HG02759 (cell line): ENCODE measurements around the gene ATG5.
"Not testable (repeated sequence)": the region's sequence is repeated elsewhere in the genome, so short reads cannot be mapped to it uniquely, and the experiment has no call there.

Experiments
- ATAC-seq: cut with Tn5 transposase; IDR thresholded peaks from one replicate; pipeline ENCODE4 v1.9.1; 2021; ENCODE audit warnings: mild to moderate bottlenecking, moderate library complexity; ENCODE audit not compliant: unreplicated experiment

ATG5 gene

GRCh38 chr6:106259748-106260147 is 65.8 kb downstream of the ATG5 start:
- ATAC-seq, result not testable (repeated sequence)

DNA sequence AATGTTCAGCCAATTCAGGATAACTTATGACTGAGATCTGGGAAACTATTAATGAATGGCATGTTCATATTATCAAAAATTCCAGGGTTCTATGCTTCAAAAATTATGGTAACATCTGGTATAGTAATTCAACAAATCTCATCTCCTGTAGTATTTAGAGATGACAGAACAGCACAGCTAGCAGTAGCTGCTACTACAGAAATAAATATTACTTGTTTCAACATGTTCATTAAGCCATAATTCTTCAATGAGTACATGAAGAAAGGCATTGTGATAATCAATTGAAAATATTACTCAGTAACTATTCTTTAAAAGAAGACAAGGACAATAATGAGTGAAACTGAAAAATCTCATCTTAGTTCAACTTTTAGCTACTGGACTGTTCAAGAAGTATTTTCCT is 66.8 kb downstream of the ATG5 start:
- ATAC-seq, result no peak

- ATAC-seq, result no peak
These were observed 68.4 kb downstream of the ATG5 start for GRCh38 chr6:106257195-106257594.

DNA sequence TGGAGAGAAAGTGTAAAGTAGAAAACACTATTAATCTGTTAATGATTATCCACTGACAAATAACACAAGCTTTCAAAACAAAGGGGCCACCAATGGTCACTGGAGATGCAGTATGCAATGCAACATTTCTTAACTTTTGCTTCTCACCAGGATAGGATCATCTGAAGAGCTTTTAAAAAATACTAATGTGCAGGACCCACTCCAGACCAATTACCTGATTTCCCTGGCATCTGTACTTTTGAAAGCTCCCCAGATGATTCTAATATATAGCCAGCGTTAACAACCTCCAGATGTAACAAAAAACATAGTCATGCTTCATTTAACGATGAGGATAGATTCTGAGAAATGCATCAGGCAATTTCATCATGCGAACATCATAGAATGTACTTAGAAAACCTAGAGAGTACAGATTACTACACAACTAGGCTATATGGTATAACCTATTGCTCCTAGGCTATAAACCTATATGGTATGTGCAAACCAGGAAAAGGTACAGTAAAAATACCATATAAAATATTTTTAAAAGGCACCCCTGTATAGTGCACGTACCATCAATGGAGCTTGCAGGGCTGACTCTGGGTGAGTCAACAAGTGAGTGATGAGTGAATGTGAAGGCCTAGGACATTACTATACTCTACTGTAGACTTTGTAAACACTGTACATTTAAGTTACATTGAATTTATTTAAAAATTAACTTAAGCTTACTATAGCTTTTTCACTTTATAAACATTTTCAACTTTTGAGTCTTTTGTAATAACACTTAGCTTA is 69.2 kb downstream of the ATG5 start:
- ATAC-seq, result no peak

- ATAC-seq, result no peak
These were observed 70.3 kb downstream of the ATG5 start for GRCh38 chr6:106255306-106255705.

DNA sequence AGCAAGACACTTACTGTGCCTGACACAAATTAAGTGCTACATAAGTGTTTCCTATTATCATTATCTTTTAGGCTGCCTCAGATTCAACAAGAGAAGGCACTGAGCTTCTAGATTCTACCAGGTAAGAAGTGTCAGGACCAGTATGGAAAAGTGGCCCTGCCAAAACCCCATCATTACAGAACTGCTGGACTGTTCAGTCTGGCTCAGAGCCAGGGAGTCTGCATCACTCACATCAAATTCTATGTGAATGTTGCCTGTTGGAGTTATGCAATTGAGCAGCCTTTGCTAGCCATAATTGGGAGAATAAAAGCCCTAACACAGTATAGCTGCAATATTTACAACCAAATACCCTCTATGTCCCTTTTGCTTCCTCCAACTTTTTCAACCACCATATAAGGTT is 70.9 kb downstream of the ATG5 start:
- ATAC-seq, result no peak

DNA sequence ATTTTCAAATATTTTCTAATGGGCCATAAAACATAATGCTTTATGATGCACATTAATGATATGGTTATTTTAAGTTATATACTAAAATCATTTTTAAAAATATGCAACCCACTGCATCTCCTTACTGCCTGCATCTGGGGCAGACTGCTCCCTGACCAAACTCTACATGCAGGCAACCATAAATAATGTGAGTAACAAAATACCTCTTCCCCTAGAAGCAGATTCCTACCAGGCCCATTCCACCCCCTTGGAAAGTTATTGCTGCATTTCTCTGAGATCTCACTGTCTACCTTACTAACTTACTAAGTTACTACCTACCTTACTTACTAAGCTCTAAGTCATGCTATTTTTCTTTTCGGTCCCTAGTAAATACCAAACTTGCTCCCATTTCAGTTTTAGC is 71.8 kb downstream of the ATG5 start:
- no peak for ATAC-seq

GRCh38 chr6:106253172-106253571 is 72.4 kb downstream of the ATG5 start:
- no peak for ATAC-seq

DNA sequence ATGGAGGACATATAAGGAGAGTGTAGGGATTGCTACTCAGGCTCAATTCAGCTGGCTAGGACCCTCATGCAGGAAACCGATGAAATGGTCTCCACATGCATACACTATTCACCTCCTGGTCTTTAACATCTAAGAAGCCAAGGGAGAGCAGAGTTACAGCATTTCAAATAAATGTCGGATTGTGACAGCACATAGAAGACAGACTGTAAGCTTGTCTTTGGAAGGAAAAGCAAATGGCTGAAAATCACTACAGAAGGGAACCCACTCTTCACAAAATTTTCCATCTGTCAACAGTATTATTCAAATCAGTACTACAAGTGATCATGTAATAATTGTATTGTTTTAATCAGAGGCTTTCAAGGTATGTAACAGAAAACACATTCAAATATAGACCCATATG is 72.9 kb downstream of the ATG5 start:
- no peak for ATAC-seq

- not testable (repeated sequence) for ATAC-seq
These were observed 73.9 kb downstream of the ATG5 start for GRCh38 chr6:106251531-106252255.

- ATAC-seq, result no peak
These were observed 74.6 kb downstream of the ATG5 start for GRCh38 chr6:106250953-106251352.

DNA sequence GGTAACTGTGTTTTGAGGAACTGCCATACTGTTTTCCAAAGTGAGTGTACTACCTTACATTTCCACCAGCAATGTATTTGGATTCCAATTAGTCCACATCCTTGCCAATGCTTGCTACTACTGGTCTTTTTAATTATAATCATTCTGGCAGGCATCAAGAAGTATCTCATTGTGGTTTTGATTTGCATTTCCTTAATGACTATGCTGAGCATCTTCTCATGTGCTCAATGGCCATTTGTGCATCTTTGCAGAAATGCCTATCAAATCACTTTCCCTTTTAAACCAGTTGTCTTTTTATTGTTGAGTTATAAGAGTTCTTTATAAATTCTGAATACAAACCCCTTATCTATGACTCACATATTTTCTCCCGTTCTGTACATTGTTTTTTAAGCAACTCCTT is 75.9 kb downstream of the ATG5 start:
- no peak for ATAC-seq

GRCh38 chr6:106247733-106248132 is 77.8 kb downstream of the ATG5 start:
- no peak for ATAC-seq

GRCh38 chr6:106247293-106247692 is 78.3 kb downstream of the ATG5 start:
- ATAC-seq, result no peak

GRCh38 chr6:106244931-106245330 is 80.6 kb downstream of the ATG5 start:
- peak; percentile 76 for ATAC-seq

GRCh38 chr6:106244521-106244920 is 81.0 kb downstream of the ATG5 start:
- ATAC-seq, result no peak

GRCh38 chr6:106243261-106243660 is 82.3 kb downstream of the ATG5 start:
- no peak for ATAC-seq

DNA sequence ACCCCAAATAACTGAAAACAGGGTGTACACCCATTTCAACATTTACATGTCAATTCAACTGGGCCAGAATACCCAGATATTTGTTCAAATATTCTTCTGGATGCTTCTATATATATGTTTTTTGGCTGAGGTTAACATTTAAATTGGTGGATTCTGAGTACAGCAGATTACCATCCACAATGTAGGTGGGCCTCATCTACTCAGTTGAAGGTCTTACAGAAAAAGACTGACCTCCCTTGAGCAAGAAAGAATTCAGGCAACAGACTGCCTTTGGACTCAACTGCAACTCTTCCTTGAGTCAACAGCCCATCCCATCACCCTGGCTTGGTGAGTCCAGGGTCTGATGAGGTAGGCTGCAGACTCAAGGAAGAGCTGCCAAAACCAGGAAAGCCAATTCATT is 84.1 kb downstream of the ATG5 start:
- ATAC-seq, result no peak

DNA sequence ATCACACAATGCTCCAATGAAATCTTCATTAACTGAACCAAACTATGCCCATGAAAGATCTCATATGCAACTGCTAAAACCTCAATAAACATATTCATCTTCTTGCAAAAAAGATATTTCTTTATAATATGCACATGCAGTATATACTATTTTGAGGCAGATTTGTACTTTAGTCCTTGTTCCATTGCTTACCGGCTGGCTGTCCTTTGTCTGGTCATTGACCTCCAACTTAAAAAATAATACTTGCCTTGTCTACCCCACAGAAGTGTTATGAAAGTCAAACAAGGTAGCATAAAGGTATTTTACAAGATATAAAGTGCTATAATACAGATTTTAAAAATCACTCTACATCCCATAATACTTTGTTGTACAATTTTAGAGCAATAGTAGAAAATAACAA is 88.3 kb downstream of the ATG5 start:
- ATAC-seq, result no peak

DNA sequence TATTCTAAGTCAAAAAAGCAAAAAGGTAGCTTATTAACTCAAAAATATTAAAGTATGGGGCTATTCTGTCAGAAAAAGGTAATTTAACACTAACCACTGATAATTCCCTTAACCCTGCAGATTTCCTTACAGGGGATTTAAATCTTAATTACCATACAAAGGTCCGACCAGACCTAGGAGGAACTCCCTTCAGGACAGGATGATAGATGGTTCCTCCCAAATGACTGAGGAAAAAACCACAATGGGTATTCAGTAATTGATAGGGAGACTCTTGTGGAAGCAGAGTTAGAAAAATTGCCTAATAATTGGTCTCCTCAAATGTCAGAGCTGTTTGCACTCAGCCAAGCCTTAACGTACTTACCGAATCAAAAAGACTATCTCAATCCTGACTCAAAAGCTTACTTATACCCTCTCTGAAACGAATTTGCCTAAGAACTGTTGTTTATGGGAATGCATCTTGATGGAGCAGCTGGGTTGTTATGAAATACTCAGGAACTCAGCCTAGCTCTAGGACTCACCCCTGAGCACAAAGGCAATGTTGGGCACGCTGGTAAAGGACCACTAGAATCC is 95.6 kb downstream of the ATG5 start:
- ATAC-seq, result not testable (repeated sequence)

GRCh38 chr6:106227612-106228507 is 97.7 kb downstream of the ATG5 start:
- ATAC-seq, result no peak
